HG02610 (cell line): Measurements from ENCODE around the gene ZNF814.
A peak's percentile ranks its signal among the peaks of the same experiment; 100 is the strongest.
"Not testable (repeated sequence)": the region's sequence is repeated elsewhere in the genome, so short reads cannot be mapped to it uniquely, and the experiment has no call there.

Experiments used
- ATAC-seq: cut with Tn5 transposase; IDR thresholded peaks from one replicate; pipeline ENCODE4 v1.9.1; 2021; ENCODE audit warnings: mild to moderate bottlenecking, moderate library complexity; ENCODE audit not compliant: unreplicated experiment

The ZNF814 gene

GRCh38 chr19:57888560-57889231 lies at the start of gene ZNF814:
Gene ZNF814 (minus strand): TSS chr19:57889037. CDS start chr19:57888802, 235 bp downstream.
- no peak for ATAC-seq

- no peak for ATAC-seq
Measured at GRCh38 chr19:57935731-57936130, 46.9 kb upstream of the ZNF814 start.

- no peak for ATAC-seq
Measured at GRCh38 chr19:57934820-57935665, 46.2 kb upstream of the ZNF814 start, which contains the start of gene ZNF418. Gene ZNF418 (minus strand): TSS chr19:57935402. CDS start chr19:57933822, 1,580 bp downstream.

DNA sequence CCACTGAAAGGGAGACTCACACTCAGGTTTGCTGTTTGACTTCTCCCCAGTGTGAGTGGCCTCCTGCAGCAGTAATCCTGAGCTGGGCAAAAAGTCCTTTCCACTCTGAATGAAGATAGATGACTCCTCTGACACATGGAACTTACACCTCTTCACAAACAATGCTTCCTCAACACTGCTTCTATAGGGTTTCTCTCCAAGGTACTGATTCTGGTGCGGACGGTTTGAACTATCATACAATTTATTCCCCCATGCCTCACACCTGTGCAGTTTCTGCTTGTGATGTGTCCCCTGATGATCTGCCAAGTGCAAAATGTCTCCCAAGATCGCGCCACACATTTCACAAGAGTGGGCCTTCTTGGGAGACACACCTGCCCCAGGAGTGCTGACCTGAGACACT lies 38.8 kb upstream of the ZNF814 start:
- no peak for ATAC-seq

DNA sequence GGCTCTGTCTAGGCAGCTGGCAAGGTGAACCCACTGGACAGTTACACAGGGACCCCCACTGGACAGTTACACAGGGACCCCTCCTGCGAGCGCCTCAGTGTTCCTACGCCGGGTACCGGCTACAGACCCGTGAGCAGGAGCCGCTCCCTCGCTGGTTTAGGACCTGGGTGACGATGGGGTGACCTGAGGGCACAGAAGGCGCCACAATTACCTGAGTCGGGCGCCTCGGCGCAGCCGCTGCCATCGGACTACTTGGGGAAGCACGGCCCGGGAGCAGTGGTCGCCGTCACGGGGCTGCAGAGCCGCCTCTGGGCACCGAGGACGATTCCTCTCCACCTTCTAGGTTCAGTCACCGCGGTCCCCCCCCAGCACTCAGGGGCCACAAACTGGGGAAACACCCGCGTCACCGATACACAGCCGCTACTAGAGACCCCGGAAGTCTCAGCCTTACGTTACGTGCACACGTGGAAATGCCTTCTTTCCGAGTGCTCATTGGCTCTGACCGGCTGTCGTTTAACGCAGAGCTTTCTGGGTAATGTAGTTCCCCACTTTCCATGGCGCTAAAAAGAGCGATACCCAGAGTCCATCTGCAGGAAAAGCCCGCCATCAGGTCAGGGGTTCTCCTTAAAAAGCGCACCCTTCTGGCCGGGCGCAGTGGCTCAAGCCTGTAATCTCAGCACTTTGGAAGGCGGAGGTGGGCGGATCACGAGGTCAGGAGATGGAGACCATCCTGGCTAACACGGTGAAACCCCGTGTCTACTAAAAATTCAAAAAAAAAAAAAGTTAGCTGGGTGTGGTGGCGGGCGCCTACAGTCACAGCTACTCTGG lies 27.5 kb upstream of the ZNF814 start, which contains the start of gene ZNF417:
ZNF417 (minus strand) TSS at position 425 of the 828 bp plus-strand sequence; CDS start at position 244, 181 bp downstream.
- peak; percentile 94 for ATAC-seq

GRCh38 chr19:57914531-57914930 lies 25.7 kb upstream of the ZNF814 start:
- no peak for ATAC-seq

DNA sequence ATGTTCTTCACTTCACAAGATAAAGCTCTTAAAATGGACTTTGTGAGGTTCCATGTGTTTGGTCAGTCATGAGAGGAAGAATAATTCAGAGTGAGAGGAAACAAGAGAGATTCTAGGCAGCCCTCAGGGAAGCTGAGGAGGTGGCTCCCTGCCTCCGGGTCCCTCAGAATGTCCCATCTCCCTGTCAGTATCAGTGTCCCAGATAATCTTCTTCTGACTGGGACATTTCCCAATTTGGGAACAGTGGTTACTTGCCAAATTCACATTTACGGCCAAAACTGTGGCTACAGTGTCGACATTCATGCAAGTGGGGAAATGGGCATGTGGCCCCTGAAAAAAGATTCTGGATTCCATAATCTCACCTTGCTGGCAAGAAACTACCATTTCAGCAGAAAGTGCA lies 18.6 kb upstream of the ZNF814 start:
- no peak for ATAC-seq

DNA sequence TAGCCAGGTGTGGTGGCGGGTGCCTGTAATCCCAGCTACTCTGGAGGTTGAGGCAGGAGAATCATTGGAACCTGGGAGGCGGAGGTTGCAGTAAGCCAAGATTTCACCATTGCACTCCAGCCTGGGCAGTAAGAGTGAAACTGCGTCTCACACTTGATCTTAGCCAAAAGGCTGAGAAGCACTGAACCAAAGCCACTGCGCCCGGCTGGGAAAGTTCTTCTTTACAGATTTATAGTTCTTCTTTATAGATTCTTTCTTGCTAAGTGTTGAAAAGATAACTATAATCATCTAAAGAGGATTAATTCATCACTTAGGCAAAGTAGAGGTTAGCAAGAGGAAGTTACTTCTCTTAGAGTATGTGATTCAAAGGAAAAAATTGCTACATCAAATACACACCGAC lies 16.4 kb upstream of the ZNF814 start:
- ATAC-seq = no peak

DNA sequence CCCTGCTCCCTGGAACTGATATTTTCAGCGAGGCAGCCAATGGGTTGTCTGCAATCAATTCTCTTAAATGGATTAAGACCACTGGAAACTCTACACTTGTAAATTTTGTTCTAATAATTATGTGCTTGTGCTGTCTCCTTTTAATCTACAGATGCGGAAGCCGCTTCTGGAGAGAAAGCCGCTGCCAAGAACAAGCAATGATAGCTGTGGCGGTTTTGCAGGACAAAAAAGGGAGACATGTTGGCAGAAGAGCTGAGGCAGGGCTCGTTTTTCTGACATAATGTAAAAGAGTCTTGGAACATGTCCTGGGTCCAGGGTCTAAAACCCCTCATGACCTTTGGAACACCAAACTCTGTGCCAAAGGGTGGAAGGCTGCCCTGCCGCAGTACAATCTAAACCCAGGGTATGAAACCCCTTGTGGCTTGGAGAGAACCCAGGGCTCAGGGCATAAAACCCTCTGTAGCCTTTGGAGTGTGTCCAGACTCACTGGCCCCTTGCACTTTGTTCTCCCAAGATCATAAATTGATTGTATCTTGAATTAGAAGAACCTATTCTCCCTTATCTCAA lies 14.9 kb upstream of the ZNF814 start:
- ATAC-seq = no peak

- no peak for ATAC-seq
Measured at GRCh38 chr19:57900311-57900710, 11.5 kb upstream of the ZNF814 start.

- ATAC-seq = not testable (repeated sequence)
Measured at GRCh38 chr19:57890706-57891105, 1.9 kb upstream of the ZNF814 start.

DNA sequence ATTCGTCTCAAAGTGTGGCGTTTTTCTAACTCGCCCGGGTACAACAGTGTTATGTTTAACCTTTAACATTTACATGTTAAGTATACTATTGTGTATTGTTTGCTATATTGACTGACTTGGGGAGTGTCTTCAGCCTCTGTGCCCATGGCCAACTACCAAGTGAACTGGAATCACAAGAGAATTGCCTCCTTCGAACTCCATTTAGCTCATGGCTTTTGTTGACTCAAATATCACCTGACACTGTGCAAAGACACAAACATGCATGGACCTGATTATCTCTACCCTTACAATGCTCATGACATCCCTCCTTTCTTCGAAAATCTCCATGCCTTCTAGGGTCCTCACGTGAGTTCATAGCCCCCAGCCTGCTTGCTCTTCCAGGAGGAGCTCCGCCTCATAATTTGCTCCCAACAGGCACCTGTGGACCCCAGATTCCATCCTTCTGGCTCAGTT lies 704 bp downstream of the ZNF814 start:
- ATAC-seq = no peak

GRCh38 chr19:57887195-57887941 lies 1.5 kb downstream of the ZNF814 start:
- no peak for ATAC-seq

DNA sequence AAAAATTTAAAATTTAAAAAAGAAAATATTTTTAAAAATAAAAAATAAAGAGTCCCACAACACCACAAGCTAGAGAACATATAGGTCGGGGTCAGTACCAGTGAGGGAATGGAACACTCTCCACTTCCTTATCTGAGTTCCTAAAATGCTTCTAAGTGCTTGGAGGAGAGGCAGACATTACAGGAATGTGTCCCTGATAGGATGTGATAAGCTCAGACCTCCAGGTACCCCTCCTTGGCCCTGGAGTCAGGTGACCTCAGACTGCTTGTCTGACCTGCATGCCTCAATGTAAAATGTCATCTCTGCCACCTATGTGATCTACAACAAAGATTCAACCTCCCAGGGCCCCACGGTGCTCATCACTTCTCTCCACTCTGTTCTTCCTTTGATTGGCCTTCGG lies 2.8 kb downstream of the ZNF814 start:
- ATAC-seq = no peak

GRCh38 chr19:57873883-57874799 lies 14.7 kb downstream of the ZNF814 start:
- ATAC-seq = not testable (repeated sequence)

DNA sequence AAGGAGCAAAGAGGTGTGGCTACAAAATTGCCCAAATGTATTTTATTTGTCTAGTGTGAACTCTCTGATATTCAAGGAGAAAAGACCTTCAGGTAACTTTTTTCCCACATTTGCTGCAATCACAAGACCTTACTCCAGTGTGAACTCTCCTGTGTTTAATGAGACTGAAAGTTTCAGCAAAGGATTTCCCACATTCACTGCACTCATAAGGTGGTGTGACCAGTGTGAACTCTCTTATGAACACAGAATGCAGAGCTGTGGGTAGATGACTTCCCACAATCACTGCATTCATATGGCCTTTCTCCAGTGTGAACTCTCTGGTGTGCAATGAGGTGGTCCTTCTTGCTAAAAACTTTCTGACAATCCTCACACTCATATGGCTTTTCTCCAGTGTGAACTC lies 16.4 kb downstream of the ZNF814 start:
- ATAC-seq = no peak

DNA sequence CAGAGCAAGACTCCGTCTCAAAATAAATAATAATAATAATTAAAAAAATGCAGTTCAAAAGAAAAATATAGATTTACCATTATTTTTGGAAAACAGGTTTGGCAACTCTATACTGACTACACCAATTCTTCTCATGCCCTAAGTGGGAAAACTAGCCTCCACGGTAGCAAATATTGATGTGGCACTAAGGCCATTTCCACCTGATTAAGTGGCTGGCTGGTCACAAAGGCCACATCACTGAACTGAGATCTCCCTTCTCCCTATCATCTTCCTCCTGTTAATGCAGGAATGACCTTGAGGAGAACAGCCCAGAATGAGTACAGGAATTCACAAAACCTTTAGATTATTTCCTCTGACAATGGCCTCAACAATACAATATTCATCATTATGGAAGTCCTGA lies 18.6 kb downstream of the ZNF814 start:
- ATAC-seq = no peak

DNA sequence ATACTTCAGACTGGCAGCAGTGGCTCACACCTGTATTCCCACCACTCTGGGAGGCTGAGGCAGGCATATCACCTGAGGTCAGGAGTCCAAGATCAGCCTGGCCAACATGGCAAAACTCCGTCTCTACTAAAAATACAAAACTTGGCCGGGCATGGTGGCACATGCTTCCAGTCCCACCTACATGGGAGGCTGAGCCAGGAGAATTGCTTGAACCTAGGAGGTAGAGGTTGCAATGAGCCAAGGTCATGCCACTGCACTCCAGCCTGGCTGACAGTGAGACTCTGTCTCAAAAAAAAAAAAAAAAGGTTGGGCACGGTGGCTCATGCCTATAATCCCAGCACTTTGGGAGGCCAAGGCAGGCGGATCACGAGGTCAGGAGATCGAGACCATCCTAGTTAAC lies 19.2 kb downstream of the ZNF814 start:
- not testable (repeated sequence) for ATAC-seq
